ENCODE results near the gene KIF26B.
"Not testable (repeated sequence)": the region's sequence is repeated elsewhere in the genome, so short reads cannot be mapped to it uniquely, and the experiment has no call there.

Gene KIF26B

GRCh38 chr1:245694753-245695195 is 540.0 kb downstream of the KIF26B start:
- no peak for DNase-seq (ENCODE audit: extremely low read depth, low read depth)
- no peak overlapping the region for H3K4me3 ChIP-seq (replicated peaks; ENCODE audit: low read depth, low read length)
- no peak for TF ChIP-seq CTCF (IDR thresholded peaks at IDR 0.05; ENCODE audit: low read depth, low read length, missing control alignments)

GRCh38 chr1:245695211-245695610 is 540.4 kb downstream of the KIF26B start:
- H3K4me3 ChIP-seq (replicated peaks; ENCODE audit: low read depth, low read length): no peak overlapping the region
- TF ChIP-seq CTCF (IDR thresholded peaks at IDR 0.05; ENCODE audit: low read depth, low read length, missing control alignments): no peak
- DNase-seq (ENCODE audit: extremely low read depth, low read depth): no peak

- not testable (repeated sequence) for H3K4me3 ChIP-seq (replicated peaks; ENCODE audit: low read depth, low read length); DNase-seq (ENCODE audit: extremely low read depth, low read depth)
These were observed 540.9 kb downstream of the KIF26B start for GRCh38 chr1:245695701-245696100.

GRCh38 chr1:245698116-245698515 is 543.3 kb downstream of the KIF26B start:
- TF ChIP-seq CTCF (IDR thresholded peaks at IDR 0.05; ENCODE audit: low read depth, low read length, missing control alignments): no peak
- no peak overlapping the region for H3K4me3 ChIP-seq (replicated peaks; ENCODE audit: low read depth, low read length)
- DNase-seq (ENCODE audit: extremely low read depth, low read depth): no peak

- no peak overlapping the region for H3K4me3 ChIP-seq (replicated peaks; ENCODE audit: low read depth, low read length)
- no peak for DNase-seq (ENCODE audit: extremely low read depth, low read depth)
- no peak for TF ChIP-seq CTCF (IDR thresholded peaks at IDR 0.05; ENCODE audit: low read depth, low read length, missing control alignments)
These were observed 544.1 kb downstream of the KIF26B start for GRCh38 chr1:245698860-245699259.

- H3K4me3 ChIP-seq (replicated peaks; ENCODE audit: low read depth, low read length): no peak overlapping the region
- no peak for DNase-seq (ENCODE audit: extremely low read depth, low read depth)
- no peak for TF ChIP-seq CTCF (IDR thresholded peaks at IDR 0.05; ENCODE audit: low read depth, low read length, missing control alignments)
These were observed 545.8 kb downstream of the KIF26B start for GRCh38 chr1:245700631-245701030.

- TF ChIP-seq CTCF (IDR thresholded peaks at IDR 0.05; ENCODE audit: low read depth, low read length, missing control alignments): no peak
- no peak overlapping the region for H3K4me3 ChIP-seq (replicated peaks; ENCODE audit: low read depth, low read length)
- DNase-seq (ENCODE audit: extremely low read depth, low read depth): no peak
These were observed 546.8 kb downstream of the KIF26B start for GRCh38 chr1:245701631-245702030.

All from HFF-Myc (cell line).